Kidney (tissue), 14 donors: ENCODE data around the gene TPPP. TPM values are rescaled to one million over a fixed set of nuclear protein-coding genes. Genes with fewer than 3 reads are reported as not detected.
"Not testable (repeated sequence)": the region's sequence is repeated elsewhere in the genome, so short reads cannot be mapped to it uniquely, and the experiment has no call there.

Experiments
- DNase-seq, 5 donors: peaks; one replicate each; pipeline ENCODE4 v3.0.0-alpha.2; 2013 to 2020
- FAIRE-seq: peaks from 2 replicates; lab custom pipeline; 2012; peaks lifted over from hg19 to GRCh38; lab: Jason Lieb, UNC
- H3K27ac ChIP-seq, 2 donors: one replicate each; pipeline ENCODE4 v1.7.0; 2013; ENCODE audit warnings: low read depth in 2 of 2, low read length in 2 of 2, inconsistent platforms in 1 of 2
- H3K27me3 ChIP-seq: one replicate; pipeline ENCODE4 v1.7.1; 2013; ENCODE audit warnings: low read length, inconsistent platforms; ENCODE audit not compliant: control insufficient read depth, insufficient read depth
- H3K36me3 ChIP-seq, 3 donors: one replicate each; pipeline versions ENCODE4 v1.7.0 to v1.7.1; 2013; ENCODE audit warnings: low read length in 3 of 3, control low read depth in 1 of 3, inconsistent platforms in 1 of 3; ENCODE audit not compliant: insufficient read depth in 3 of 3, control insufficient read depth in 2 of 3
- H3K4me1 ChIP-seq, 3 donors: one replicate each; pipeline versions ENCODE4 v1.7.0 to v1.7.1; 2013; ENCODE audit warnings: low read length in 3 of 3, inconsistent platforms in 1 of 3, low read depth in 1 of 3; ENCODE audit not compliant: control insufficient read depth in 2 of 3, insufficient read depth in 2 of 3
- H3K4me3 ChIP-seq, 3 donors: one replicate each; pipeline versions ENCODE4 v1.7.0 to v1.8.1; 2013; ENCODE audit warnings: low read length in 3 of 3, control low read depth in 1 of 3, inconsistent platforms in 1 of 3
- H3K9ac ChIP-seq, 3 donors: one replicate each; pipeline versions ENCODE4 v1.7.0 to v1.7.1; 2013; ENCODE audit warnings: low read length in 3 of 3, control low read depth in 1 of 3, inconsistent platforms in 1 of 3
- H3K9me3 ChIP-seq, 3 donors: one replicate each; pipeline versions ENCODE4 v1.7.0 to v1.7.1; 2013; ENCODE audit warnings: low read length in 3 of 3, control low read depth in 1 of 3, inconsistent platforms in 1 of 3; ENCODE audit not compliant: control insufficient read depth in 2 of 3, insufficient read depth in 1 of 3
- intact Hi-C: fragments of 100-400 bp; cut with DNase I; formaldehyde crosslinking; loops from one replicate; pipeline ENCODE4 v1.11.1; 2022
- polyA plus RNA-seq: library from polyadenylated mRNA; stranded (reverse); fragments of 350-450 nt; fragmentation: Illumina TruSeq; extraction: RNeasy Lipid Tissue Mini Kit (QIAGEN cat#74804); gene quantifications from one replicate; pipeline ENCODE4 v1.2.3, GENCODE V29; 2014; ENCODE audit warnings: low read depth, low replicate concordance; ENCODE audit not compliant: insufficient read depth
- total RNA-seq: library from RNA; stranded (reverse); fragmentation: NEBNext Ultra II Directional; extraction: Animal tissue kit (Norgen Biotek cat#: 25700); gene quantifications from one replicate; pipeline ENCODE4 v1.2.1, GENCODE V29; 2021
- TF ChIP-seq, protein P1 (sequence below): IDR thresholded peaks from 3 replicates; pipeline ENCODE4 v1.5.1; 2012; ENCODE audit warnings: mild to moderate bottlenecking, moderate library complexity, borderline replicate concordance; ENCODE audit not compliant: insufficient read depth; ENCODE audit errors: extremely low read depth
- donor health status: control.
- donor health status: control.
- donor health status: control.
- donor health status: control.
- donor health status: control.
- donor health status: DM: yes; HTN: yes; CAD: no.
- donor health status: Normal renal cell carcinoma (clear cell type).

Gene TPPP
- total and polyA plus RNA-seq, 2 donors from 2014 or later, result 5.8 to 6.9 TPM

- intact Hi-C loops, result loop anchor here (10.0 kb wide), 1 partner anchor 89 kb away; no protein-coding TSS in a partner anchor
- Histone ChIP-seq H3K4me3 (no peak overlapping the region), H3K4me1 (no peaks in the 10 kb centered on the region), H3K27me3 (no peaks in the 10 kb centered on the region), H3K9me3 (no peaks in the 10 kb centered on the region), H3K36me3 (no peaks in the 10 kb centered on the region), H3K27ac (no peak overlapping the region), H3K9ac (no peak overlapping the region)
- DNase-seq, result peak in 2 of 5 donors; percentile 6 to 41
- FAIRE-seq, result no peak
- TF ChIP-seq, protein P1, sequence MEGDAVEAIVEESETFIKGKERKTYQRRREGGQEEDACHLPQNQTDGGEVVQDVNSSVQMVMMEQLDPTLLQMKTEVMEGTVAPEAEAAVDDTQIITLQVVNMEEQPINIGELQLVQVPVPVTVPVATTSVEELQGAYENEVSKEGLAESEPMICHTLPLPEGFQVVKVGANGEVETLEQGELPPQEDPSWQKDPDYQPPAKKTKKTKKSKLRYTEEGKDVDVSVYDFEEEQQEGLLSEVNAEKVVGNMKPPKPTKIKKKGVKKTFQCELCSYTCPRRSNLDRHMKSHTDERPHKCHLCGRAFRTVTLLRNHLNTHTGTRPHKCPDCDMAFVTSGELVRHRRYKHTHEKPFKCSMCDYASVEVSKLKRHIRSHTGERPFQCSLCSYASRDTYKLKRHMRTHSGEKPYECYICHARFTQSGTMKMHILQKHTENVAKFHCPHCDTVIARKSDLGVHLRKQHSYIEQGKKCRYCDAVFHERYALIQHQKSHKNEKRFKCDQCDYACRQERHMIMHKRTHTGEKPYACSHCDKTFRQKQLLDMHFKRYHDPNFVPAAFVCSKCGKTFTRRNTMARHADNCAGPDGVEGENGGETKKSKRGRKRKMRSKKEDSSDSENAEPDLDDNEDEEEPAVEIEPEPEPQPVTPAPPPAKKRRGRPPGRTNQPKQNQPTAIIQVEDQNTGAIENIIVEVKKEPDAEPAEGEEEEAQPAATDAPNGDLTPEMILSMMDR, result no peak
Measured at GRCh38 chr5:685262-686171, 7.6 kb downstream of the TPPP start.

- TF ChIP-seq, protein P1, result no peak
- DNase-seq, result peak in 2 of 5 donors; percentile 8 to 61
- FAIRE-seq, result no peak
- intact Hi-C loops, result loop anchor here (10.0 kb wide), 1 partner anchor 90 kb away; no protein-coding TSS in a partner anchor
- Histone ChIP-seq H3K9ac (no peak overlapping the region), H3K9me3 (no peaks in the 10 kb centered on the region), H3K4me1 (no peaks in the 10 kb centered on the region), H3K27ac (no peak overlapping the region), H3K36me3 (no peaks in the 10 kb centered on the region), H3K4me3 (no peak overlapping the region), H3K27me3 (no peaks in the 10 kb centered on the region)
Measured at GRCh38 chr5:684751-685216, 8.4 kb downstream of the TPPP start.

DNA sequence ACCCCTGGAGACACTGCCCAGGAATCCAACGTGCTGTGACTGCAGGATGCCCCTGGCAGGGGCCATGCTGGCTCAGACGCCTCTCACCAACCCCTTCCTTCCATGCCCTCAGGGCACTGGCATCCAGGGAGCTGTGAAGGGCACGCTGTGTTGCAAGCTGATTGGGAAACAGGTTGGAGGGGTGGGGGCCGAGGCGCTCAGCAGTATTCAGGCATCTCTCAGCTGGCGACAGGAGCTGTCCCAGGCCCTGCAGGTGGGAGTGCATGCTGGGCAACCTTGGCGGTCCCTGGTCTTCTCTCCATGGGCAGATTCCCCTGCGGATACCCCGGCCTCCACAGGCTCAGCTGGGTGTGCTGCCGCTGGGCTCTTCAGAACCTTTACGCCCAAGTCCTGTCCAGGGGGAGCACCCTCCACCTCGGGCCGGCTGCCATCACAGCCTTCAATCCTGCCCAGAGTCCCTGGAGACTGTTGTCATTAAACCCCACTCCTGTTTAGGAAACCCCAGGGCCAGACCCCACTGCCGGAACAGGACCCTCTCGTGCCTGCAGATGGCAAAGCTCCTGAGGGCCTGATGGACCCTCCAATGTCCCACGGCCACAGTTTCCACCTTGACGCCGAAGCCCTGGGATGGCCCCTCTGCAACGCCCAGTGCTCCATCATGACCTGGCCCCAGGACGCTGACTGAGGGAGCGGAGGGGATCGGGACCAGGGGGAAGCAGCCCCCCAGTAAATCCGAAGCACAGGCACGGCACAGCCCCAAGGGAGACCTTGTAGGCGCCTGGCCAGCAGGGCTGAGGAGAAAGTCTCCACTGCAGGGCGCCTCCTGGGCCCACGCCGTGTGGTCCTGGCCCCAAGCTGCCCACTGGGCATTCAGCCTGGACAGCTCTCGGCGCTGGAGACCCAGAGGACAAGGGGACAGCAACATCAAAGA lies 9.3 kb downstream of the TPPP start:
- Histone ChIP-seq H3K27me3 (no peaks in the 10 kb centered on the region), H3K9me3 (no peaks in the 10 kb centered on the region), H3K27ac (no peak overlapping the region), H3K4me1 (no peaks in the 10 kb centered on the region), H3K36me3 (no peaks in the 10 kb centered on the region), H3K9ac (no peak overlapping the region), H3K4me3 (no peak overlapping the region)
- DNase-seq, result peak in 3 of 5 donors; percentile 7 to 83 (median 33)
- FAIRE-seq, result no peak
- intact Hi-C loops, result loop anchor here (10.0 kb wide), 1 partner anchor 91 kb away; no protein-coding TSS in a partner anchor
- TF ChIP-seq, protein P1, result no peak

DNA sequence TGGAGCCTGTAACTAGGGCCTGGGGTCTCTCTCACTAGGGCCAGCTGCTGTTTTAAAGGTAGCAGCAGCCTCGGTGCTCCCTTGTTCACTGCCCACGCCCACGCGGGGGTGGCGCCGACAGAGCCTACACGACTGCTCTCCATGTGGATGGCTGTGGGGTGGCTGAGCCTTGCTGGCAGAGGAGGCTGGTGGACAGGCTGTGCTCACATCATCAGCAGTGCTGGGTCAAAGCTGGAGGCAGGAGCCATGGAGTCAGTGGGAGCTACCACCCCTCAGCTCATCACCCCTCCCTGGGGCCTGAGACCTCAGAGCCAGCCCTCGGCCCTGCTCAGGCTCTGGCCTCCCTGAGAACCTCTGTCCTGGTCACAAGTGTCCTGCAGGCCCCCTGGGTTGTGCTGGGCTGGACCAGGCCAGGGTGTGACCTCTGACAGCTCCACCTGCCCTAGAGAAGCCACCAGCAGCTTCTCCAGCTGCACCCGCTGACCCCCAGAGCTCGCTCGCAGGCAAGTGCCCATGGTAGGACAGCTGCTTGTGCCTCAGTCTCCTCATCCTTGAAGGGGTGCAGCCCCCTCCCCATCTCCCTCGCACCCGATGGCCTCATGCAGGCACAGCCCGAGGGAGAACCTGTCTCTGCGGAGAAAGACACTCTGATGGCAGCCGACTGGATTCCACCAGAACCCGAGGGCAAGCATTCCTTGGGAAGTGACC lies 10.3 kb downstream of the TPPP start:
- intact Hi-C loops, result loop anchor here (10.0 kb wide), 1 partner anchor 92 kb away; no protein-coding TSS in a partner anchor
- not testable (repeated sequence) for H3K27me3 ChIP-seq, H3K27ac ChIP-seq, H3K4me3 ChIP-seq, H3K9me3 ChIP-seq, H3K36me3 ChIP-seq, H3K4me1 ChIP-seq, H3K9ac ChIP-seq, FAIRE-seq
- peak in 3 of 5 donors; percentile 8 to 39 (median 38) for DNase-seq

- H3K27ac ChIP-seq, H3K36me3 ChIP-seq, H3K4me3 ChIP-seq, H3K9me3 ChIP-seq, H3K27me3 ChIP-seq, H3K9ac ChIP-seq, H3K4me1 ChIP-seq, FAIRE-seq: not testable (repeated sequence)
- intact Hi-C loops, result loop anchor here (10.0 kb wide), 1 partner anchor 93 kb away; no protein-coding TSS in a partner anchor
- peak in 3 of 5 donors; percentile 3 to 29 (median 9) for DNase-seq
Measured at GRCh38 chr5:682216-682615, 10.9 kb downstream of the TPPP start.
